HG03139 (cell line): ENCODE measurements around the gene TMC5.
A peak's percentile ranks its signal among the peaks of the same experiment; 100 is the strongest.

ENCODE experiments used
- ATAC-seq: cut with Tn5 transposase; IDR thresholded peaks from one replicate; pipeline ENCODE4 v1.9.1; 2021; ENCODE audit not compliant: unreplicated experiment

TMC5 gene

GRCh38 chr16:19503461-19504075, 85.9 kb downstream of the TMC5 start:
- no peak for ATAC-seq

GRCh38 chr16:19505600-19506303, 88.1 kb downstream of the TMC5 start:
- no peak for ATAC-seq

GRCh38 chr16:19506965-19507364, 89.3 kb downstream of the TMC5 start:
- no peak for ATAC-seq

- ATAC-seq, result no peak
Measured at GRCh38 chr16:19507867-19508266, 90.2 kb downstream of the TMC5 start.

- ATAC-seq, result no peak
Measured at GRCh38 chr16:19512297-19512696, 94.6 kb downstream of the TMC5 start.

GRCh38 chr16:19513377-19514053, 95.8 kb downstream of the TMC5 start:
- ATAC-seq, result no peak

GRCh38 chr16:19515757-19516156, 98.1 kb downstream of the TMC5 start:
- ATAC-seq, result no peak

- ATAC-seq, result no peak
Measured at GRCh38 chr16:19517424-19518089, 99.9 kb downstream of the TMC5 start.

- no peak for ATAC-seq
Measured at GRCh38 chr16:19518388-19518787, 100.7 kb downstream of the TMC5 start.

GRCh38 chr16:19520861-19521331, 103.2 kb downstream of the TMC5 start:
- no peak for ATAC-seq

GRCh38 chr16:19521471-19522396, 104.1 kb downstream of the TMC5 start, which contains the start of gene GDE1:
GDE1 (minus strand) TSS chr16:19522098; CDS start chr16:19521964, 134 bp downstream.
- ATAC-seq, result peak; percentile 75

- no peak for ATAC-seq
Measured at GRCh38 chr16:19522397-19522732, 104.7 kb downstream of the TMC5 start.

GRCh38 chr16:19522760-19523159, 105.1 kb downstream of the TMC5 start:
- ATAC-seq, result no peak

GRCh38 chr16:19523184-19523558, 105.5 kb downstream of the TMC5 start:
- no peak for ATAC-seq

GRCh38 chr16:19523559-19524355, 106.1 kb downstream of the TMC5 start, which contains the start of gene CCP110:
CCP110 (plus strand) TSS chr16:19523942; CDS start chr16:19527882, 3,940 bp downstream.
- peak; percentile 59 for ATAC-seq

- no peak for ATAC-seq
Measured at GRCh38 chr16:19524356-19524615, 106.6 kb downstream of the TMC5 start.

- no peak for ATAC-seq
Measured at GRCh38 chr16:19524616-19525384, 107.1 kb downstream of the TMC5 start.

GRCh38 chr16:19525385-19525723, 107.7 kb downstream of the TMC5 start:
- no peak for ATAC-seq

GRCh38 chr16:19527161-19527560, 109.5 kb downstream of the TMC5 start:
- ATAC-seq, result no peak
